NCI-H524 (cell line): Measurements from ENCODE around the gene UMODL1.

Experiments used
- DNase-seq, 2 experiments: peaks; one replicate each; lab custom pipeline; 2025; lab: John Stamatoyannopoulos, UW

Gene UMODL1

DNA sequence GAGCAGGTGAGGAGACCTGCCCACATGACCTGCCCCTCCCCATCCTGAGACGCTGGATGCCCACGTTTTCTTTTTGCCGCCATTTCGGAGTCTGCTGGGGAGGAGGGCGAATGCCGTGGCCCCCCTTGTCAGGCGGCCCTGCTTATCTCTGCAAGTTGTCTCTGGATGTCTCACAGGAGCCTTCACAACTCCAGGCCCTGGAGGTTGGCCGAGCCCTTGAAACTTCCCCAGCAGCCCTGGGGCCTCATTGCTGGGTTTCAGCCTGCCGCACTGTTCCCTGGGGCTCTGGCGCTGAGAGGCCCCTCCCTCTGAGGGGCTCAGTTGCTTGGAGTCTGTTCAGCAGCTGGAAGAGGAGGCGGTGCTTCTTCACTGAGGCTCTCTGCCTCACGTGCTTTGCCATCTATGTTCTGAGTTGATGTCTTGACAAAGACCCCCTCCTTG lies 31.2 kb upstream of the UMODL1 start:
- DNase-seq, result peak in 1 of 2 experiments; percentile 22

DNA sequence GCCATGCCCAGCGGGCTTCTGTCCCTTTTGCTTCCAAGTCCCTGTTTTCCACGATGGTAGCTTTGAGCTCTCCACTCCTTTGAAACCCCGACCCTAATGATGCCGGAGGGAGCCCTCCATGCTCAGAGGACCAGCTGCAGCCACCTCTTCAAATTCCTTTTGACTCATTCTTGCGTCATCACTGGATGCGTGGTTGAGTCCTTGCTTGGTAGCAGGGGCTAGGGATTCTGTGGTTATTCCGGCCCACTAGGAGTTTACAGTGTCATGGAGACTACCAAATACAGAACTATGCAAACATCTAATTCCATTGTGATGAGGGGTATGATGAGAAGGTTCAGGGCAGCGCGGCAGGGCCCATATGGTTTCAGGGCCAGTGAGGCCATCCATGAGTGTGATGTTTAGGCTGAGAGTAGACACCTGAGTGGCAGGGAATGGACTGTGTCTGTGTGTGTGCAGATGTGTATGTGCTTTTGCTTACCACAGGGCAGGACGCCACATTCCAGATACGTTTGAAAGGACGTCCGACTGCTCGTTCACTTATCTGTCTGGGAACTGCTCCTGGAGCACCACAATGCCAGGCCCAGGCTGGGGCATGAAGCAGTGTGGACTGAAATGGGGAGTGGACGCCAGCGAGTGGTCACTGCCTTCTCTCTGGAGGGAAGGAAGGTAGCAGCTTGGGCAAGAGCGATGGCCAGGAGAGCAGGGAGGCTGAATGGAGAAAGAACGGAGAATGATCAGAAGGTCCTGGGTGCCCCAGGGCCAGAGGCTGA lies 30.5 kb upstream of the UMODL1 start:
- DNase-seq, result no peak

GRCh38 chr21:42041246-42041645 lies 29.9 kb upstream of the UMODL1 start:
- no peak for DNase-seq

DNA sequence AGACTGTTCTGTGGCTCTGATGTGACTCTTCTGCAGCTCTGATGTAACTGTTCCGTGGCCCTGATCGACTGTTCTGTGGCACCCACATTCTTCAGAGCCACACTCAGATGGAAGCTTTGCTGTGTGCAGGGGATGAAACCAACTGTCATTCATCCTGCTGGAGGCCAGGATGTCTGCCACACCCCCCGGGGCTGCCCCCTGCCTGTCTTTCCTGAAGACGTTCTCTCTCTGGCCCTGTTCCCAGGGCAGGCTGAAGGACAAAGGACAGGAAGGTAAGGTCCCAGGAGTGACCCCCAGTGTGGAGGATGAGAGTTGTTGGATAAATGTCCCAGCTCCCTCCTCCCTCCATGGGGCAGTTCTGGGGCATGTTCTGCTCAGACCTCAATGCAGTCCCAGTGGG lies 29.4 kb upstream of the UMODL1 start:
- DNase-seq, result no peak

DNA sequence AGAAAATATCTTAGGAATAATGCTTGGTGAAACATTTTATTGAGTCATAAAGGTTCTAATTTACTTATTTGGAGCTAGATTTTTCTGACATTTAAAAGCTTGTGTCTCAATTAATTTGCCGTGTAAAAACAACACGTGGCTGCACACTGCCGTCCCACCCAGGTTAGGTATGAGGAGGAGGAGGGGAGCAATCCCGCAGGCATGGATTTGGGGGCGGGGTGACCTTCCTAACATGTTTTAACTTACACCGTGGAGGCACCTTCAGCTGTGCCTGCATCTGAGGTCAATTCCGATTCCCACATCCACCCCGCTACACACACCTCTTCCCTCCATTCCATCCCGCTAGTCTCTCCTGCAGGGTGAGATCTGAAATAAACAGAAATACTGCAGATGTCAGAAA lies 28.5 kb upstream of the UMODL1 start:
- DNase-seq, result no peak

GRCh38 chr21:42043201-42043895 lies 27.8 kb upstream of the UMODL1 start:
- no peak for DNase-seq

DNA sequence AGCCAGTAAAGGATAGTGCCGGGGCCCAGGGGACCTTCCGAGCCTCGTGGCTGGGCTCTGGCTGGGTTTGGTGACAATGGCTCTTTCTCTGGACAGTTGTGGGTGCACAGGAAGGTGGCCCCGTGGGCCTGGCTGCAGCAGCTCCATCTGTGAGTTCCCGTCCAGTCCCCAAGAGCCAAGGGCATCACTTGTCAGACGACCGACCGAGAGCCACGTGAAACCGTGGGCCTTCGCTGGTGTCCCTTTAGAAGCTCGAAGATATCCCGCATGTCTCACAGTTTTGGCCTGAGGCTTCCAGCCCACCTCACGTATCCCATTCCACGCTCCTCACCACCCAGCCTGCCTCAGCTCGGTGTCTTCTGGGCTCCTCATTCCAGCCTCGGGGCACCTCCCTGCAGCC lies 27.2 kb upstream of the UMODL1 start:
- DNase-seq, result no peak

DNA sequence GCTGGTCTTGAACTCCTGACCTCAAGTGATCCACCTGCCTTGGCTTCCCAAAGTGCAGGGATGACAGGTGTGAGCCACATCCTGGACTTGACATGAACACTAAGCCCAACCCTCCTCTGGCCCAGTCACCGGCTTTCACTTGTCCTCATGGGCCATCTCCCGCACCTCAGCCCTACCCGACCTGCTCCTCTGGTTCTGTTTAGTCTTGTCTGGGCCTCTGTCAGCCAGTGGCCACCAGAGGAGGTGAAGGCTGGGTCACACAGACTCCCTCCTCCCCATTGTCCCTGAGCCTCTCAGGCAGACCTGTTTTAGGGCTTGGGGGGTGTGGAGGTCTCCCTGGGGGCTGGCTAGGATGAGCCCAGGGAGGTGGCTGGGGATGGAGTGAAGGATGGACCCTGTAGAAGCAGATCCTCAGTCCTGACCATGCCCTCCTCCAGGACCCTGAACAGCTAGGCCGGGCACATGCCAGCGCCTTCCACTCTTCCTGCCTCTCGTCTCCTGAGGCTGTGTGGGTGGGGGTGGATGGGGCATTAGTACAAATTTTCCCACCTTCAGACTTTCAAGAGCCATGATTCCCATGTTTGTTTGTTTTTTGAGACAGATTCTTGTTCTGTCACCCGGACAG lies 26.1 kb upstream of the UMODL1 start:
- no peak for DNase-seq

DNA sequence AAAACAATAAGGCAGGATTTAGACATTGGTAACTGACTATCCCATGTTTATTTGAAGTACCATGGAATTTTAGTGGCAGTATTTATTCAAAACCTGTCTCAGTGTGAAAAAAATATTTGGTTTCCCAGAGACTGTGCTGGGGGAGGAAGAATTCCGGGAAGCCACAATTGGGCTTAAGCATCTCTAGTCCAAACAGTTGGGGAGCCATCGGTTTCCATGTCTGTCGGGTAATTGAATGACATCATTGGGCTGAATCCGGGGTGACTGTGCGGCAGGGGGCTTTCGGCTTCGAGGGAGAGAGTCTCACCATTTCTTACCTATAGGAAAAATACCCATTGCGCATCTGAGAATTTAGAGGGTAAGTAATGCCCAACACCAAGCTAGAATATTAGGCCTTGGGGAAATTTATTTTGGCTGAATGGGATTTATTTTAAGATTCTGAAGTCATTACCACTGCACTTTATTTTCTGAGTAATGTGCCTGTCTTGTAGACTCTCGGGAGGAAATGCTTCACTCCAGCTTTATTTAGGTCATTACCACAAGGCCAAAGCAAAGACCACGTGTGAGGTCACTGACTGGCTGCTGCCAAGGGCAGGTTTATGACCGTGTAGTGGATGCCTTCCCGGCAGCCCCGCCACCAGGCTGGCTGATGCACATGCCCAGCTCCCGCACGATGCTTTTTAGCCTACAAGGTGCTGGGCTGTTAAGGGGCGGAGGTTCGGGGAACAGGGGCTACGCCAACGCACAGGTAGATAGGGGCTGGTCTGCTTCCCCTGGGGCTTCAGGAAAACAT lies 23.1 kb upstream of the UMODL1 start:
- no peak for DNase-seq

GRCh38 chr21:42048870-42049577 lies 22.1 kb upstream of the UMODL1 start:
- DNase-seq, result no peak

DNA sequence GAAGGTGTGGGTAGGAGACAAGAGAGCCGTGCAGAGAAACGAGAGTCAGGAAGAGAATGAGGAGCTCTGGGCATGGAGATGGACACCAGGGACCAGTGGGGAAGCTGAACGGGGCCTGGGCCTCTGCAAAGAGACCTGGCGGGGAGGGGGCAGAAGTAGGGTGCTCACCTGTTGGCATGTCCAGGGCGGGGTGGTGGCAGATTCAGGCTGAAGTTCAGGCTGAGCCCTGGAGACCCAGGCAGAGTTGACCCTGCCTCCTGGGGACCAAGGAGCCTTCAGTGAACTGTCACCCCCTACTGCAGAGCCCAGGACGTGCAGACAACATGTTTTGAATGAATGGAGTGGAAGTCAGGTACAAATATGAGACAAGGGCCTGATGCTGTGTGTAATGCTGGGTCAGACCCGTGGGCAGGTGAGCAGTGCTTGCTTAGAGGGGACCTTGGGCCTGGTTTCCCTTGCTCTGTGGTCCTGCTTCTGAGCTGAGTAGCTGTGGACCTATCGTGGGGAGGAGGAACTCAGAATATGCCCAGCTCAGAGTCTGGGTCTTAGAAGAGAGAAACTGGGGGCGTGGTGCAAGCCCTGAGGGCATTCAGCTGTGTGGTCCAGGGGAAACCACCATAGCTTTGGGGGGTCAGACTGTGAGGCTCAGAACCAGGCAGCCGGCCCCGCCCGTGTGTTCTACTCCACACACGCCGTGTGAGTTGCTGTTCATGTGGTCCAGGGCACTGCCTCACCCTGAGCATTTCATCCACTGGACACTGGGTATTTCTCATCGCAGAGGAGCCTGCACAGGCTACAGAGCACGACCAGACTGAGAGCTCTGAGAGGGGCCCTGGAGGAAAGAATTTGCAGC lies 21.3 kb upstream of the UMODL1 start:
- no peak for DNase-seq

DNA sequence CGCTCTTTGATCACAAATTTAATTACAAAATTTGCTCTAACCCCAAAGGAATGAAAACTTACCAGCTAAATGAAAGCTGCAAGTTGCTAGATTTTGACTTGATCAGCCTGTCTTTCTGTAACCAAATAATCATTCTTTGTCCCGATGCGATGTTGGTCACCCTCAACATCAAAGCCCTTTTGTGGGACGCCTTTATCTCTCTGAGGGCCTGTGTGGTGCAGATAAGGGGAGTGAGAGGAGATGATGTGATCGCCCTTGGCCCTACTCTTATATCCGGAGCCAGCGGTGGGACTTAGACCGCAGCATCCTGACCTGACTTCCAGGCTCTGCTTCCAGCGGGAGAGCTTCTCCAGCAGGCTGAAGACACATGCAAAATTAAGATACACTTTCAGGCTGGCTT lies 19.3 kb upstream of the UMODL1 start:
- no peak for DNase-seq

- DNase-seq, result no peak
These were observed 15.7 kb upstream of the UMODL1 start for GRCh38 chr21:42055425-42055824.

DNA sequence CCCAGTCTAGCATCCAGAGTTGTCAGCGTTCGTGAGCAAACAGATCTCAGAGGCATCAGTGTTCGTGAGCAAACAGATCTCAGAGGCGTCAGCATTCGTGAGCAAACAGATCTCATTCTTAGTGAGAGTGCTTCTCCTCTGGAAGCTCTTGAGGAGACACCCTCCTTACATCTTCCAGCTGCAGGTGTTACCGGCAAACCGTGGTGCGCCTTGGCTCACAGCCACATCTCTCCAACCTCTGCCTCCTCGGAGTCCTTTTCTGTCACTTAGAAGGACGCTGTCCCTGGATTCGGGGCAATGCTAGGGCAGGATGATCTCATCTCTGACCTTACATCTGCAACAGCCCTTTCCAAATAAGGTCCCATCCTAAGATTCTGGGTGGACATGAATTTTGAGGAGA lies 14.6 kb upstream of the UMODL1 start:
- DNase-seq, result no peak

- DNase-seq, result no peak
These were observed 14.0 kb upstream of the UMODL1 start for GRCh38 chr21:42056996-42057689.

GRCh38 chr21:42057851-42058437 lies 13.2 kb upstream of the UMODL1 start:
- DNase-seq, result no peak

- no peak for DNase-seq
These were observed 12.4 kb upstream of the UMODL1 start for GRCh38 chr21:42058631-42059111.

DNA sequence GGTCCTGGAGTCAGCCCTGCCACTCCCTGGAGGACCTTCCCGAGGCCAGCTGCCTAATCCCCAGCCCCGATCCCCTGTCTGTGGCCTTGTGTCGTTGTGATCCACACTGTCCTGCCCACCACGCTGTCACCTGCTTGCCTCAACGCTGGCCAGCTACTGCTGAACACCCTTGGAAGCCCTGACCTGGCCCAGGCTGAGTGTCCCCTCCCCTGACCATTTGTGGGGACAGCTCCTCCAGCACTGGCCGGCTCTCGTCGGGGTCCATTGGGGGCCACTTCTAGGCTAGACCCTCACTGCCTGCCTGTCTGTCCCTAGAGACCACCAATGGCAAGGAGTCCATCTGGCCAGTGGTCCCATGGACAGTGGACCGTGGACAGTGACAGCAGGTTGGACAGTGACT lies 12.0 kb upstream of the UMODL1 start:
- DNase-seq, result no peak

- DNase-seq, result no peak
These were observed 11.4 kb upstream of the UMODL1 start for GRCh38 chr21:42059721-42060120.

DNA sequence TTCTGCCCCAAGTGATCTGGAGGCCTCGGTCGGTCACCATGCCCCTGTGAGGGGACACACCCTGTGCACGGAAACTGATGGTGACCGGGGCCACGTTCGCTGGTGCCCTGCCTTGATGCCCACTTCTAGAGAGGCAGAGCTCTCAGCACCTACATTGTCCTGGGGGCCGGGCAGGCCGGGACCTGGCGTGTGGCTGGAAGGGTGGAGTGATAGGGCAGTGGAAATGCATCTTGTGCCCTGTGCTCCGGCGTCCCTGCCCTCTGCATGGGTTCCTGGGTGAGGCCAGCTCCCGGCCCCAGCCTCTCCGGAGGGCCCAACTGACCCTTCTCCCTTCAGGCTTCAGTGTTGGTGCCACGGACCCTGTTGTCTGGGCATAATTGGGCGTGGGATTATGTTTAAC lies 11.0 kb upstream of the UMODL1 start:
- DNase-seq, result no peak
